Coronary artery (tissue), 2 donors: ENCODE data around the gene TNFAIP3.

Experiments used
- DNase-seq: peaks from one replicate; pipeline ENCODE4 v3.0.0-alpha.2; 2017; ENCODE audit warnings: low spot score
- H3K27ac ChIP-seq, 2 donors: fragments of 200-600 bp; sonication (generic); one replicate each; pipeline ENCODE4 v1.5.1; 2016 to 2019
- H3K4me3 ChIP-seq: fragments of 200-600 bp; sonication (generic); 2 replicates; pipeline ENCODE4 v1.5.1; 2016; ENCODE audit warnings: mild to moderate bottlenecking, moderate library complexity
- TF ChIP-seq, protein P1 (sequence below): fragments of 200-600 bp; sonication (generic); IDR thresholded peaks from one replicate; pipeline ENCODE4 v1.5.1; 2019; ENCODE audit warnings: antibody characterized with exemption

TNFAIP3 gene

DNA sequence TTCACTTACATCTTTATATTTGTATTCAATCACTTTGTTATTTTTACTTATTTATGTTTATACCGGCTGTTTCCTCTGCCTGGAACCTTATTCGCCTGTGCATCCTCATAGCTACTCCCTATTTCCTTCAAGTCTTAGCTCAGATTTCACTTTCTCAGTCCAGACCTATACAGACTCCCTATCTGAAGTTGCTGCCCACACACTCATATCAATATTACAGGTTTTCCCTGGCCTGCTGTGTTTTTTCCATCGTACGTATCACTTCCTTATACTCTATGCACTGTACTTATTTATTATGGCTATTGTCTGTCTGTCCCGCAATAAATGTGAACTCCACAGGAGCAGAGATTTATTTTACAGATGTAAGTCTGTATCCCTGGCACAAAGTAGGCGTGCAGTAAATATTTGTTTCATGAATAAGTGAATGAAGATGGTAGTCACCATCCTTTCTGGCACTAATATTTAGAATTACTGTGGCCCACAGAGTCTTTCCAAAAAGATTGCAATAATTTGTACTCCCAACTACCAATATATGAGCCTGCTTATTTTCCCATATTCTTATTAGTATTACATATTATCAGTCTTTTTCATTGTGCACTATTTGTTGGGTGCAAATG is 64.9 kb downstream of the TNFAIP3 start:
- no peak overlapping the region for H3K4me3 ChIP-seq
- DNase-seq: no peak
- no peak overlapping the region for H3K27ac ChIP-seq
- TF ChIP-seq, protein P1, sequence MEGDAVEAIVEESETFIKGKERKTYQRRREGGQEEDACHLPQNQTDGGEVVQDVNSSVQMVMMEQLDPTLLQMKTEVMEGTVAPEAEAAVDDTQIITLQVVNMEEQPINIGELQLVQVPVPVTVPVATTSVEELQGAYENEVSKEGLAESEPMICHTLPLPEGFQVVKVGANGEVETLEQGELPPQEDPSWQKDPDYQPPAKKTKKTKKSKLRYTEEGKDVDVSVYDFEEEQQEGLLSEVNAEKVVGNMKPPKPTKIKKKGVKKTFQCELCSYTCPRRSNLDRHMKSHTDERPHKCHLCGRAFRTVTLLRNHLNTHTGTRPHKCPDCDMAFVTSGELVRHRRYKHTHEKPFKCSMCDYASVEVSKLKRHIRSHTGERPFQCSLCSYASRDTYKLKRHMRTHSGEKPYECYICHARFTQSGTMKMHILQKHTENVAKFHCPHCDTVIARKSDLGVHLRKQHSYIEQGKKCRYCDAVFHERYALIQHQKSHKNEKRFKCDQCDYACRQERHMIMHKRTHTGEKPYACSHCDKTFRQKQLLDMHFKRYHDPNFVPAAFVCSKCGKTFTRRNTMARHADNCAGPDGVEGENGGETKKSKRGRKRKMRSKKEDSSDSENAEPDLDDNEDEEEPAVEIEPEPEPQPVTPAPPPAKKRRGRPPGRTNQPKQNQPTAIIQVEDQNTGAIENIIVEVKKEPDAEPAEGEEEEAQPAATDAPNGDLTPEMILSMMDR: no peak
